ENCODE data around the gene ALG3.

DNA sequence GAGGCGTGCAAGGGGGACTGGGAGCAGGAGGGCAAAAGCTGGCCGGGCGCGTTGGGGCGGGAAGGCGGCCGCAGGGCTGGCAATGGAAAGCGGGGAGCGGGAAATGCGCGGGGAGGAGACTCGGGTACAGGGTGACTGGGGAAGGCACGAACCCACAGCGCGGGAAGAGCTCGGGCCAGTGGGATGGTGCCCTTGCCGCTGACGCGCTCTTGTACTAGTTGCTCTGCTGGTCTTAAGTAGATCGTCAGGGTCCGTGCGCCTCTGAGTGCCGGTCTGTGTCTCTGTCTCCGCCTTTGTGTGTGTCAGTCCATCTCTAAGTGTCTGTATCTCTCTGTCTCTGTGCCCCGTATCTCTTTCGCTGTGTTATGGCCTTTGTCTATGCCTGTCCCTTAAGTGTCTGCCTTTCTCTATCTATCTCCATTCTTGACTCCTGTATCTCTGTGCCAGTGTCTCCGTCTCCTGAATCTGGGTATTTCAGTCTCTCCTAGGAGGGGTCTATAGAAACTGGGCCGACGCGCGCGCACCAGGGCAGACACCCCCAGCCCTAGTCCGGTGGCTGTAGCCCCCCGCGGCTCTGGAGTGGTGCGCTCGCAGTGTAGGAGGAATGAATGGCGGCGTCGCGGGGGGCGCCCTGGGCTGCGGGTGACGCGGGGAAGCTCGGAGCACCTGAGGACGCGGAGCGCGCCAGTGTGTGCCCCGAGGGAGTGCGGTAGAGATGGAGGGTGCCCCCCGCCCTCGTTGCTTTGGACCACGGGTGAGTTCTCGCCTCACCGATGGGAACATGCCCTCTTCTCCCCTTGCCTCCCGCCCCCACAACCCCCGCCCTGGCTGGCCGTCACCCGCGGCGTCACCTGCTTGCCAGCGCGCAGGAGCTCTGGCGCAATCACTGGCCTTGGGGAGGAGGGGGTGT lies 13.3 kb upstream of the ALG3 start:
- TF ChIP-seq POLR2A (IDR thresholded peaks at IDR 0.05; ENCODE audit: low read length) (no peak), GATA1 (IDR thresholded peaks at IDR 0.05; ENCODE audit: low read depth, low read length) (no peak)
